Uterus (tissue), 4 donors: ENCODE measurements around the gene UGT1A10. TPM values are rescaled to one million over a fixed set of nuclear protein-coding genes. Genes with fewer than 3 reads are reported as not detected.

Experiments
- DNase-seq, 2 donors: peaks; one replicate each; pipeline ENCODE4 v3.0.0-alpha.2; 2019 to 2020
- H3K27ac ChIP-seq, 2 donors: fragments of 200-600 bp; sonication (generic); 1 replicate in 1 of 2; 2 replicates in 1 of 2; pipeline ENCODE4 v1.5.1; 2016 to 2018
- H3K27me3 ChIP-seq, 2 donors: fragments of 200-600 bp; sonication (generic); one replicate each; pipeline ENCODE4 v1.5.1; 2018 to 2019; ENCODE audit warnings: control low read depth in 1 of 2
- H3K36me3 ChIP-seq, 2 donors: fragments of 200-600 bp; sonication (generic); one replicate each; pipeline ENCODE4 v1.5.1; 2019; ENCODE audit warnings: control low read depth in 1 of 2
- H3K4me1 ChIP-seq, 2 donors: fragments of 200-600 bp; sonication (generic); one replicate each; pipeline ENCODE4 v1.5.1; 2018 to 2019; ENCODE audit warnings: control low read depth in 1 of 2
- H3K4me3 ChIP-seq, 2 donors: fragments of 200-600 bp; sonication (generic); 1 replicate in 1 of 2; 2 replicates in 1 of 2; pipeline ENCODE4 v1.5.1; 2018 to 2019; ENCODE audit warnings: mild to moderate bottlenecking in 1 of 2
- H3K9me3 ChIP-seq, 2 donors: fragments of 200-600 bp; sonication (generic); one replicate each; pipeline ENCODE4 v1.5.1; 2019; ENCODE audit warnings: control low read depth in 1 of 2
- POLR2A ChIP-seq, 2 donors: fragments of 450-650 bp; IDR thresholded peaks; one replicate each; pipeline ENCODE4 v1.6.1; 2016; ENCODE audit warnings: antibody characterized with exemption in 2 of 2, mild to moderate bottlenecking in 1 of 2, moderate library complexity in 1 of 2
- intact Hi-C: fragments of 100-400 bp; cut with DNase I; formaldehyde crosslinking; loops from one replicate; pipeline ENCODE4 v1.15.1; 2023; ENCODE audit warnings: low total_unique reads
- total RNA-seq, 4 donors: library from RNA; depleted of rRNA in 3 of 4; stranded (reverse); fragments of >200 nt in 3 of 4; gene quantifications; one replicate each; pipeline versions ENCODE4 v1.1.0 to v1.2.4, GENCODE V29; 2014 to 2023
- TF ChIP-seq, protein P1 (sequence below), 4 experiments: fragments of 200-600 bp in 2 of 4; fragments of 450-650 bp in 2 of 4; sonication (generic) in 2 of 4; IDR thresholded peaks; one replicate each; pipeline ENCODE4 v1.5.1; 2016 to 2019; ENCODE audit warnings: antibody characterized with exemption in 4 of 4, mild to moderate bottlenecking in 2 of 4, moderate library complexity in 1 of 4
- donor health status: DM: yes; HTN: yes; CAD: no.

UGT1A10 gene
- total RNA-seq, 4 donors from 2014 or later: not detected

DNA sequence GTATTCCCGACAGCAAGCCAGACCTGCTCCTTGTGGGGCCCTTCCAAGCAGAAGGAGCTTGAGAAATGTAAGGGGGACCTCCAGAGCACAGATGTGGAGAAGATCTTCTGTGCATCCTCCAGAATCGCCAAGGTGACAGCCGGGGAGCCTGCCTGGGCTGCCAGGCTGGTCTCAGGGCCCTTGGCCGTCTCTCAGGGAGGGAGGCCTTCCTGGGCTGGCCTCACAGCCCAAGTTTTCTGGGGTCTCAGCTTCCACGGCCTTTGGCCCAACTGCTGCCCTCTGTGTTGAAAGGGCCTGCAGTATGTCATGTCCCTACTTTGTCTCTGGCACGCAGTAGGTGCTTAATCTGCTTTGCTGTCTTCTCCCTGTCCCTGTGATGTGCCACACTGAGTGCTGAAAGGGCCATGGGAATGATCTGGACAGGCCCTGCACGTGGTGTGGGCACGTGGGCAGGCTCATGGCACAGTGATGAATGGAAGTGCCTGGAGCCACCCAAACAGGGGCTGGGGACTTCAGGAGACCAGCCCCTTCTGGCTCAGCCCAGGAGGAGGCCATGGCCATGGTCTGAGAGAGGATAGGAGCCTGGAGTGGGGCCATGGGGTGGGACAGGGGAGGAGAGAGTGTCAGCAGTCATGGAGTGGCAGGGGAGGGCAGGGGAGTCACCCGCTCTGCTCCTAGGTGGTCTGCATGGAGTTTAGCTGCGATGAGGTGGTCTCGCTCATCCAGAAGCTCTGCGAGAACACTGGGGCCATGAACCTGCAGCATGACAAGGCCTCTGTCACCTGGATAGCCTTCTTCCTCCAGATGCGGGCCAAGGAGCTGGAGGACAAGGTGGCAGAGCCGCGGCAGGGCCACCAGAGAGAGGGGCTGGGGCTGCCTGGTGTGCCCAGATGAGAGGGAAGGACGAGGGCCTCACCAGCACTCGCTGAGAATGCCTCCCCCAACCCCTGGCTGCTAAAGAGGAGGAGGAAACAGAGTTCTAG lies 182.7 kb downstream of the UGT1A10 start:
- Histone ChIP-seq H3K36me3 (no peaks in the 10 kb centered on the region), H3K9me3 (no peaks in the 10 kb centered on the region), H3K4me3 (no peak overlapping the region), H3K4me1 (no peaks in the 10 kb centered on the region), H3K27ac (no peak overlapping the region), H3K27me3 (no peaks in the 10 kb centered on the region)
- no peak for DNase-seq
- no peak for TF ChIP-seq POLR2A (IDR thresholded peaks at IDR 0.05)
- TF ChIP-seq, protein P1, sequence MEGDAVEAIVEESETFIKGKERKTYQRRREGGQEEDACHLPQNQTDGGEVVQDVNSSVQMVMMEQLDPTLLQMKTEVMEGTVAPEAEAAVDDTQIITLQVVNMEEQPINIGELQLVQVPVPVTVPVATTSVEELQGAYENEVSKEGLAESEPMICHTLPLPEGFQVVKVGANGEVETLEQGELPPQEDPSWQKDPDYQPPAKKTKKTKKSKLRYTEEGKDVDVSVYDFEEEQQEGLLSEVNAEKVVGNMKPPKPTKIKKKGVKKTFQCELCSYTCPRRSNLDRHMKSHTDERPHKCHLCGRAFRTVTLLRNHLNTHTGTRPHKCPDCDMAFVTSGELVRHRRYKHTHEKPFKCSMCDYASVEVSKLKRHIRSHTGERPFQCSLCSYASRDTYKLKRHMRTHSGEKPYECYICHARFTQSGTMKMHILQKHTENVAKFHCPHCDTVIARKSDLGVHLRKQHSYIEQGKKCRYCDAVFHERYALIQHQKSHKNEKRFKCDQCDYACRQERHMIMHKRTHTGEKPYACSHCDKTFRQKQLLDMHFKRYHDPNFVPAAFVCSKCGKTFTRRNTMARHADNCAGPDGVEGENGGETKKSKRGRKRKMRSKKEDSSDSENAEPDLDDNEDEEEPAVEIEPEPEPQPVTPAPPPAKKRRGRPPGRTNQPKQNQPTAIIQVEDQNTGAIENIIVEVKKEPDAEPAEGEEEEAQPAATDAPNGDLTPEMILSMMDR (IDR thresholded peaks at IDR 0.05): no peak
- intact Hi-C loops: no loop called here

DNA sequence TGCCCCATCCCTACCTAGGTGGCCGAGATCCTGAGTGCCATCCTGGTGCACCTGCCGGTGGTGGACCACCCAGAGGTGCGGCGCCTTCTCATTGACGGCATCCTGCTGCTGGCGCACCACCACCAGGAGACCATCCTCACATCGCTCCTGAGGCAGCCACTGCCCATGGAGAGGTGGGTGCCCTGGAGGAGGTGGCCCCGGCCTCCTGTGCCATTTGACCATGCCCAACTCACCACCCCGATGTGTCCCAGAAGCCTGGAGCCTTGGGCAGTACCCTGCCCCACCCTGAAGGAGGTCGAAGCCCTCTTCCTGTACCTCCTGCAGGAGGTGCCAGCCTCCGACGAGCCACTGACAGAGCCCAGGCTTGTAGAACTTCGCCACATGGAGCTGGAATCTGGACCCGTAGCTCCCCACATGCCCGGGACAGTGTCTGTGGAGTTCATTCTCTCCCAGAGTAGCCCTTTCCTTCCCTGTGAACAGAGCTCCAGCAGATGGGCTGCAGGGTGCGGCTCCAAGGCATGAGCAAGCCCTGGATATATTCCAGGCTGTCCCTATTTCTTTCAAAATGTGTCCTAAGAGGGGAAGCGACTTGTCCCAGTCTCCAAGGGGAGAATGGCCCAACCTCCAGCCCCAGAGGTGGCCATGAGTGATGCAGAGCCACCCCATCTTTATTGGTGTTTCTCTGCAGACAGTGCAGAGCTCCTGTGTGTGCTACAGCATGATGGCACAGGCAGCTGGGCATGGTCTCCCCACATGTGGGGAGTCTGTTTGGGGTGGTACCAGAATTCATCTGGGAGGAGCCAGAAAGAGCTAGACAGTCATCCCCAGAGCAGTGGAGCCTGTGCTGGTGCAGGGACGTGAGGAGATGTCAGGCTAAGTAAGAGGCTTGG lies 183.9 kb downstream of the UGT1A10 start:
- H3K4me1 ChIP-seq: no peaks in the 10 kb centered on the region
- no peak overlapping the region for H3K4me3 ChIP-seq
- no peak for TF ChIP-seq POLR2A (IDR thresholded peaks at IDR 0.05)
- TF ChIP-seq, protein P1 (IDR thresholded peaks at IDR 0.05): no peak
- intact Hi-C loops: no loop called here
- H3K36me3 ChIP-seq: no peaks in the 10 kb centered on the region
- H3K27ac ChIP-seq: no peak overlapping the region
- DNase-seq: no peak
- H3K27me3 ChIP-seq: no peaks in the 10 kb centered on the region
- H3K9me3 ChIP-seq: no peaks in the 10 kb centered on the region

DNA sequence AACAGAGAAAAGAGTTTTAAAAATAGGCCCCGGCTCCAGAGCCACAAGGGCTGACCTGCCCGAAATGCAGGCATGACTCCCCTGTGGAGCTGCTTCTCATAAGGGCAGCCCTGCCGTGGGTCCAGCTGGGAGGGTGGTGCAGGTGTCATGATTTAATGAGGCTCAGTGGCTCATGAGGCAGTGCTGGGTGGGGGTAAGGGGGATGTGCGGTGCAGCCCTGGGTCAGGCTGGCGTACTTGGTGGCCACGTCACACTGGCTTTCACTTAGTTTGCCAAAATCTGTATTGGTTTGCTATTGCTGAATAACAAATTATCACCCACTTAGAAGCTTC lies 184.5 kb downstream of the UGT1A10 start:
- H3K36me3 ChIP-seq: no peaks in the 10 kb centered on the region
- no peaks in the 10 kb centered on the region for H3K4me1 ChIP-seq
- H3K27ac ChIP-seq: no peak overlapping the region
- no peaks in the 10 kb centered on the region for H3K9me3 ChIP-seq
- no peaks in the 10 kb centered on the region for H3K27me3 ChIP-seq
- no peak for DNase-seq
- TF ChIP-seq POLR2A (IDR thresholded peaks at IDR 0.05): no peak
- TF ChIP-seq, protein P1 (IDR thresholded peaks at IDR 0.05): no peak
- intact Hi-C loops: no loop called here
- no peak overlapping the region for H3K4me3 ChIP-seq

DNA sequence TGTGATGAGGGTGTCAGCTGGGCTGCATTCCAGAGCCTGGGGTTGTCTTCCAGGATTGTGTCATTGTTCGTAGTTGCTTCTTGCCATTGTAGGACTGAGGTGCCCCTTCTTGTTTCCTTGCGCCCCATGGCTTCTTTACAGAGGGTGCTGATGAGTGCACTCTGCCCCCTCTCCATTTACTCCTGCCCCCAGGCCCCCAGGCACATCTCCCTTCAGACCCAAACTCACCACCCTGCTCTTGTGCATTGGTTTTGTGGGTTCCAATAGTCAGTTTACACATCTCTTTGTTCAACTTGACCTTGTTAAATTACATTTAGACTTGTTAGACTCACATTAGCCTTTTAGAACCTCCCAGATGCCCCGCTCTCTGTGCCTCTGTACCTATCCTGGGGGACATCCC lies 184.9 kb downstream of the UGT1A10 start:
- intact Hi-C loops: no loop called here
- no peaks in the 10 kb centered on the region for H3K4me1 ChIP-seq
- DNase-seq: no peak
- H3K27me3 ChIP-seq: no peaks in the 10 kb centered on the region
- no peaks in the 10 kb centered on the region for H3K36me3 ChIP-seq
- no peak overlapping the region for H3K27ac ChIP-seq
- H3K9me3 ChIP-seq: no peaks in the 10 kb centered on the region
- TF ChIP-seq, protein P1 (IDR thresholded peaks at IDR 0.05): no peak
- TF ChIP-seq POLR2A (IDR thresholded peaks at IDR 0.05): no peak
- H3K4me3 ChIP-seq: no peak overlapping the region

DNA sequence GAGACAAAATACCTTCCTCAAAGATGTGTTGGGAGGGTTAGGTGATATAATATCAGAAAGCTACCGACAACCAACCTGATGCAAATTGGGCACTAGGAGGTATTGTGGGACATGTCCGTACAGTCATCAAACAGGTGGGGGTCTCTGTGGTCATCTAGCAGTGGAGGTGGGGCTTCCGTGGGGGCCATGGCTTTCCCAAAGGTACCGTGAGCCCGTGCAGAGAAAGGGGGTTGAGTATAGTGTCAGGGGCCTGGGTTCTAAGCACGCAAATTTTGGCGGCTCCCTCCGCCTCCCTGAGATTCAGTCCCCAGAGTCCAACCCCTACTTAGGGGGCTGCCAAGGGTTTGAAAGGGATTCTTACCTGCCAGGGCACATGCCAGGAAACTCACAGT lies 185.5 kb downstream of the UGT1A10 start:
- intact Hi-C loops: no loop called here
- Histone ChIP-seq H3K27ac (no peak overlapping the region), H3K4me3 (no peak overlapping the region), H3K4me1 (no peaks in the 10 kb centered on the region), H3K27me3 (no peaks in the 10 kb centered on the region), H3K36me3 (no peaks in the 10 kb centered on the region), H3K9me3 (no peaks in the 10 kb centered on the region)
- TF ChIP-seq POLR2A (IDR thresholded peaks at IDR 0.05): no peak
- TF ChIP-seq, protein P1 (IDR thresholded peaks at IDR 0.05): no peak
- no peak for DNase-seq
